ENCODE measurements around the gene C1GALT1. TPM values are rescaled to one million over a fixed set of nuclear protein-coding genes. Genes with fewer than 3 reads are reported as not detected.
A peak's percentile ranks its signal among the peaks of the same experiment; 100 is the strongest.

The C1GALT1 gene
- polyA plus RNA-seq, 1 donor (not counting 4 experiments of a cell fraction or from before 2014, with no cell fraction given), result 44.3 TPM

GRCh38 chr7:7212612-7213011 is 30.3 kb downstream of the C1GALT1 start:
- Histone ChIP-seq H3K36me3 (ENCODE audit: control insufficient read depth in 2 of 2, extremely low read depth in 1 of 2, insufficient read depth in 2 of 2, low read length in 2 of 2) (peaks cover 5 to 12% of the 10 kb centered on the region in 2 experiments), H3K79me2 (ENCODE audit: control insufficient read depth, insufficient read depth, low read length) (peaks cover 45% of the 10 kb centered on the region), H3K4me1 (ENCODE audit: control insufficient read depth, extremely low read depth, insufficient read depth, low read length) (peaks cover 12% of the 10 kb centered on the region), H3K9ac (ENCODE audit: control insufficient read depth, extremely low read depth, insufficient read depth, low read length) (no peak overlapping the region), H2AFZ (ENCODE audit: control insufficient read depth, low read length) (no peak overlapping the region), H3K4me2 (ENCODE audit: control insufficient read depth, extremely low read depth, insufficient read depth, low read depth, low read length) (no peak overlapping the region), H3K9me1 (ENCODE audit: control insufficient read depth, extremely low read depth, insufficient read depth, low read length) (no peaks in the 10 kb centered on the region), H3K4me3 (ENCODE audit: control insufficient read depth in 2 of 3, extremely low read depth in 1 of 3, insufficient read depth in 2 of 3, low read depth in 1 of 3, low read length in 3 of 3) (no peak overlapping the region), H3K27me3 (ENCODE audit: control insufficient read depth, extremely low read depth, insufficient read depth, low read length) (no peaks in the 10 kb centered on the region), H4K20me1 (ENCODE audit: control insufficient read depth, extremely low read depth, insufficient read depth, low read length) (no peaks in the 10 kb centered on the region), H3K9me3 (ENCODE audit: control insufficient read depth, low read depth, low read length) (no peaks in the 10 kb centered on the region), H3K27ac (ENCODE audit: control insufficient read depth, insufficient read depth, low read length) (no peak overlapping the region)
- dilution Hi-C loops (cut with MboI; ENCODE audit: extremely low pct_ligation_motif_present, low sequenced_read_pairs), result no loop called here
- TF ChIP-seq EZH2 (IDR thresholded peaks at IDR 0.05; ENCODE audit: low read length), result no peak
- no peak for TF ChIP-seq CTCF (optimal IDR thresholded peaks at IDR 0.05 in 1 of 3, IDR thresholded peaks at IDR 0.05 in 1 of 3, conservative IDR thresholded peaks at IDR 0.05 in 1 of 3; ENCODE audit: extremely low read depth in 1 of 3, insufficient read depth in 2 of 3, low read length in 3 of 3)
- FAIRE-seq (peak; percentile 17), DNase-seq (ENCODE audit: low read depth, low spot score) (no peak)

GRCh38 chr7:7214398-7215347 is 32.3 kb downstream of the C1GALT1 start:
- no peak for TF ChIP-seq EZH2 (IDR thresholded peaks at IDR 0.05; ENCODE audit: low read length)
- no peak for TF ChIP-seq CTCF (optimal IDR thresholded peaks at IDR 0.05 in 1 of 3, IDR thresholded peaks at IDR 0.05 in 1 of 3, conservative IDR thresholded peaks at IDR 0.05 in 1 of 3; ENCODE audit: extremely low read depth in 1 of 3, insufficient read depth in 2 of 3, low read length in 3 of 3)
- dilution Hi-C loops (cut with MboI; ENCODE audit: extremely low pct_ligation_motif_present, low sequenced_read_pairs), result no loop called here
- FAIRE-seq (no peak), DNase-seq (ENCODE audit: low read depth, low spot score) (no peak)
- Histone ChIP-seq H3K4me2 (ENCODE audit: control insufficient read depth, extremely low read depth, insufficient read depth, low read depth, low read length) (no peak overlapping the region), H3K4me3 (ENCODE audit: control insufficient read depth in 2 of 3, extremely low read depth in 1 of 3, insufficient read depth in 2 of 3, low read depth in 1 of 3, low read length in 3 of 3) (no peak overlapping the region), H3K36me3 (ENCODE audit: control insufficient read depth in 2 of 2, extremely low read depth in 1 of 2, insufficient read depth in 2 of 2, low read length in 2 of 2) (peaks cover 9 to 13% of the 10 kb centered on the region in 2 experiments), H3K9ac (ENCODE audit: control insufficient read depth, extremely low read depth, insufficient read depth, low read length) (no peak overlapping the region), H3K27ac (ENCODE audit: control insufficient read depth, insufficient read depth, low read length) (no peak overlapping the region), H3K9me3 (ENCODE audit: control insufficient read depth, low read depth, low read length) (no peaks in the 10 kb centered on the region), H3K9me1 (ENCODE audit: control insufficient read depth, extremely low read depth, insufficient read depth, low read length) (no peaks in the 10 kb centered on the region), H3K4me1 (ENCODE audit: control insufficient read depth, extremely low read depth, insufficient read depth, low read length) (peaks cover 9% of the 10 kb centered on the region), H4K20me1 (ENCODE audit: control insufficient read depth, extremely low read depth, insufficient read depth, low read length) (no peaks in the 10 kb centered on the region), H3K27me3 (ENCODE audit: control insufficient read depth, extremely low read depth, insufficient read depth, low read length) (no peaks in the 10 kb centered on the region), H2AFZ (ENCODE audit: control insufficient read depth, low read length) (no peak overlapping the region), H3K79me2 (ENCODE audit: control insufficient read depth, insufficient read depth, low read length) (peaks cover 32% of the 10 kb centered on the region)

All from keratinocyte (primary cell).